Heart left ventricle (tissue), 16 donors: Measurements from ENCODE around the gene DDR1. TPM values are rescaled to one million over a fixed set of nuclear protein-coding genes. Genes with fewer than 3 reads are reported as not detected.

Source experiments
- ATAC-seq, 4 donors: fragments of 200-7000 bp; cut with Tn5 transposase; one replicate each; pipeline ENCODE4 v1.9.1; 2020 to 2022; ENCODE audit warnings: moderate library complexity in 4 of 4, mild to moderate bottlenecking in 3 of 4, moderate number of reproducible peaks in 1 of 4
- DNase-seq, 5 donors: peaks; one replicate each; pipeline ENCODE4 v3.0.0-alpha.2; 2020
- H3K27ac ChIP-seq, 12 donors: fragments of 200-600 bp; sonication (generic) in 4 of 12; one replicate each; pipeline versions ENCODE4 v1.5.0 to v1.8.0; 2016 to 2022; ENCODE audit warnings: mild to moderate bottlenecking in 2 of 12
- H3K27me3 ChIP-seq, 9 donors: fragments of 200-600 bp; sonication (generic) in 2 of 9; one replicate each; pipeline versions ENCODE4 v1.5.1 to v1.8.0; 2016 to 2022; ENCODE audit warnings: mild to moderate bottlenecking in 3 of 9
- H3K36me3 ChIP-seq, 9 donors: fragments of 200-600 bp; sonication (generic) in 2 of 9; one replicate each; pipeline versions ENCODE4 v1.5.0 to v1.8.0; 2018 to 2022; ENCODE audit warnings: mild to moderate bottlenecking in 2 of 9
- H3K4me1 ChIP-seq, 12 donors: fragments of 200-600 bp; sonication (generic) in 4 of 12; one replicate each; pipeline versions ENCODE4 v1.5.0 to v1.8.0; 2016 to 2022; ENCODE audit warnings: mild to moderate bottlenecking in 3 of 12
- H3K4me3 ChIP-seq, 12 donors: fragments of 200-600 bp; sonication (generic) in 4 of 12; one replicate each; pipeline versions ENCODE4 v1.5.0 to v1.8.0; 2017 to 2022; ENCODE audit warnings: mild to moderate bottlenecking in 9 of 12, moderate library complexity in 4 of 12
- H3K9me3 ChIP-seq, 12 donors: fragments of 200-600 bp; sonication (generic) in 4 of 12; one replicate each; pipeline versions ENCODE4 v1.5.0 to v1.8.0; 2016 to 2022; ENCODE audit warnings: mild to moderate bottlenecking in 1 of 12
- CTCF ChIP-seq, 12 donors: fragments of 200-600 bp; sonication (generic) in 4 of 12; IDR thresholded peaks; one replicate each; pipeline versions ENCODE4 v1.5.0 to v1.8.0; 2018 to 2022; ENCODE audit warnings: antibody characterized with exemption in 12 of 12, mild to moderate bottlenecking in 5 of 12
- POLR2A ChIP-seq, 2 donors: fragments of 450-650 bp; IDR thresholded peaks; one replicate each; pipeline ENCODE4 v1.6.1; 2017; ENCODE audit warnings: antibody characterized with exemption in 2 of 2, mild to moderate bottlenecking in 2 of 2, moderate library complexity in 2 of 2
- WGBS, 4 donors: extraction: QIAGEN DNeasy Blood & Tissue Kit in 2 of 4; methylation state at CpG; one replicate each; pipeline versions ENCODE4 v1.1.5 to v1.1.7; 2013 to 2018; 5-methylcytosine and 5-hydroxymethylcytosine counted together
- intact Hi-C, 10 donors: fragments of 100-400 bp; cut with DNase I; formaldehyde crosslinking; loops; one replicate each; pipeline versions ENCODE4 v1.11.1 to v1.14.2; 2022
- polyA plus RNA-seq, 2 donors: library from polyadenylated mRNA; stranded (reverse); fragments of 200-250 nt; gene quantifications; one replicate each; pipeline ENCODE4 v1.2.3, GENCODE V29; 2013
- total RNA-seq, 9 donors: library from RNA; depleted of rRNA in 2 of 9; stranded (reverse); fragments of >200 nt in 2 of 9; fragmentation: NEBNext Ultra II Directional in 3 of 9; extraction: Animal tissue kit (Norgen Biotek cat#: 25700) in 3 of 9; gene quantifications; one replicate each; pipeline versions ENCODE4 v1.1.0 to v1.2.4, GENCODE V29; 2016 to 2023
- donor health status: ischemic (EF 13 %, LVEDD 7.1; RV severe dilation, severe dysfunction).
- donor health status: healthy with polysubstance abuse.
- donor health status: DM: no; HTN: yes; CAD: no.
- donor health status: DM: no; HTN: no; CAD: no.
- donor health status: ischemic (EF 25% LVEDD 6.9; RV normal size, moderate dysfunction).
- donor health status: ischemic (EF 25% LVEDD 5.7; RV mildly dilated, moderate dysfunction).
- donor health status: healthy.
- donor health status: DM: yes; HTN: yes; CAD: no.
- donor health status: ischemic (EF 35%, LVEDD 5.7; RV mildly dilated, moderate dysfunction).
- donor health status: nonischemic (EF 11% LVEDD 7.7; RV severe dilation, severe dysfunction).
- donor health status: DM: yes; HTN: yes; CAD: no.
- donor health status: PGD.
- donor health status: ischemic (EF 29% LVEDD 5.4; RV normal size, mild dysfunction).
- donor health status: nonischemic (EF 23%, LVEDD 6.1; RV moderate dilation, normal function).

DDR1 gene
- total and polyA plus RNA-seq, 11 donors: 11.8 to 50.0 (median 32.0) TPM

DNA sequence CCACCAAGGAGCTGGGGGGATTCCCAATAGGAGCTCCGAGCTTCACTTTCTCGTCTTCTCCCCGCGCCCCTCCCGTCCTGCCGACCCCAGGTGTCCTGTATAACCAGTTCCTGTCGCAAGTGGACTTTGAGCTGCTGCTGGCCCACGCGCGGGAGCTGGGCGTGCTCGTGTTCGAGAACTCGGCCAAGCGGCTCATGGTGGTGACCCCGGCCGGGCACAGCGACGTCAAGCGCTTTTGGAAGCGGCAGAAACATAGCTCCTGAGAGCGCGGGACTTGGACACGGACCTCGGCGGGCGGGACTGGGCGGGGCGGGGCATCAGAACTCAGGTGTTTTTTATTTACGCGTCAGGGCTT lies 29.4 kb downstream of the DDR1 start:
- TF ChIP-seq POLR2A (IDR thresholded peaks at IDR 0.05) (no peak), CTCF (IDR thresholded peaks at IDR 0.05) (no peak)
- intact Hi-C loops: loop anchor here in 8 of 10 donors (1.0 to 10.0 kb wide), 7 partner anchors 29 to 281 kb away; partner anchors contain the start of gene DDR1 (in 1 of the 8)
- DNase-seq (no peak), ATAC-seq (peak in 1 of 4 donors; percentile 53)
- peak overlapping the region; percentile 85 to 98 (median 93) for H3K27ac ChIP-seq
- H3K27me3 ChIP-seq: no peaks in the 10 kb centered on the region
- peaks cover 0 to 54% (median 45%) of the 10 kb centered on the region in 9 donors for H3K36me3 ChIP-seq
- H3K9me3 ChIP-seq: no peaks in the 10 kb centered on the region
- H3K4me3 ChIP-seq: peak overlapping the region; percentile 38 to 92 (median 68)
- peaks cover 0 to 35% (median 26%) of the 10 kb centered on the region in 12 donors for H3K4me1 ChIP-seq
- WGBS, 4 donors: 3 to 9% (median 6%) methylated on average over 31 of the region's 31 CpGs; no CpG with 5 or more reads in 1 of the 4 donors

DNA sequence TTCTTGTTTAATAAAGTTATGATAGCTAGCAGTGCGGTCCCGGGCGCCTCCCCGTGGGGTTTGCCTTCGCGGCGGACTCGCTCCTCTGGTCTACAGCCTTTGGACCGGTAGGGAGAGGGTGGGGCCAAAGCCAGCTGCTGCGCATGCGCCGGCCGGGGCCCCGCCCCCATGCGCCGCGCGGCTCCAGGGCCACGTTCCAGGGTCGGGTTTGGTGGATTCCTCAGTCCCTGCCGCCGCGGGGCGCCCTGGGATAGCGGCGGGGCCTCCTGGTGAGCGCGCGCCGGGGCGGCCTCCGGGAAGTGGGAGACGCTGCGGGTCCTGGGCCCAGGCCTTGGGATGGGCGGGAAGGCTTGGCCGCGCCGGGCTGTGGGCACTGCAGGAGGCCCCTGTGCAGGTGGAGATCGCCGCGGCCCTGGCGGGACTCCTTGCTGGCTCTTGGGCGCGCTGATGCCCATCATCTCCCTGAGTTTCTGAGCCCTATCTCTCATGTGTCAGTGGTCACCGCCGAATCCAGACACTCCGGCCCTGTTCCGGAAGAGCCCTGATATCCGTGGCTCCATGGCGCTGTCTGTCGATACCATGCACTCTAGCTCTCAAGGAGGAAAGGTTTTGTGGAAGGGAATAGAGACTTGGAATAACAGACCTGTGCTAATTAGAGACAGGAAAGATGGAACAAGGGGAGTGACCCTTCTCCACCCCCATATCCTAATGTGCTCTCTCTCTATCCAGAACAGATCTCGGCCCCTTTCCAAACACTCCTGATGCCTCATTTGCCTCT lies 29.9 kb downstream of the DDR1 start, which contains the start of gene VARS2:
TSS of gene VARS2 (plus strand) at position 163 of the 778 bp plus-strand sequence. CDS start at position 762, 599 bp downstream.
- DNase-seq: peak; percentile 91 to 96 (median 93)
- Histone ChIP-seq H3K4me3 (peak within 1 kb of the TSS; percentile 38 to 92 (median 68)), H3K27me3 (no peaks in the 10 kb centered on the region), H3K9me3 (no peaks in the 10 kb centered on the region), H3K27ac (peak within 1 kb of the TSS; percentile 85 to 98 (median 93)), H3K36me3 (peaks cover 0 to 60% (median 51%) of the 10 kb centered on the region in 9 donors), H3K4me1 (peaks cover 0 to 30% (median 23%) of the 10 kb centered on the region in 12 donors)
- intact Hi-C loops: loop anchor here in 8 of 10 donors (1.0 to 10.0 kb wide), 7 partner anchors 29 to 281 kb away; partner anchors contain the start of gene DDR1 (in 1 of the 8)
- TF ChIP-seq POLR2A (IDR thresholded peaks at IDR 0.05) (peak in 1 of 2 donors; percentile 92), CTCF (IDR thresholded peaks at IDR 0.05) (peak in 11 of 12 donors; percentile 14 to 64 (median 43))
- peak; percentile 91 to 96 (median 96) for ATAC-seq
- WGBS, 4 donors: 1 to 3% (median 2%) methylated on average over 13 to 52 of the region's 52 CpGs

GRCh38 chr6:30914854-30915590 lies 30.7 kb downstream of the DDR1 start:
- Histone ChIP-seq H3K4me3 (peak overlapping the region in 11 of 12 donors; percentile 38 to 92 (median 68)), H3K9me3 (no peaks in the 10 kb centered on the region), H3K36me3 (peaks cover 0 to 61% (median 53%) of the 10 kb centered on the region in 9 donors), H3K27me3 (no peaks in the 10 kb centered on the region), H3K4me1 (peaks cover 0 to 26% (median 22%) of the 10 kb centered on the region in 12 donors), H3K27ac (peak overlapping the region; percentile 85 to 98 (median 93))
- intact Hi-C loops: loop anchor here in 9 of 10 donors (1.0 to 10.0 kb wide), 13 partner anchors 30 to 280 kb away; partner anchors contain the start of gene DDR1 (in 1 of the 9)
- TF ChIP-seq POLR2A (IDR thresholded peaks at IDR 0.05) (no peak), CTCF (IDR thresholded peaks at IDR 0.05) (no peak)
- WGBS, 4 donors: 38 to 44% (median 42%) methylated on average over 17 of the region's 17 CpGs
- peak in 1 of 4 donors; percentile 11 for ATAC-seq
- DNase-seq: no peak
